Gastrocnemius medialis (tissue), 4 donors: ENCODE data around the gene FAM72A. TPM values are rescaled to one million over a fixed set of nuclear protein-coding genes. Genes with fewer than 3 reads are reported as not detected.

ENCODE experiments used
- ATAC-seq, 2 donors: fragments of 150-250 bp; one replicate each; pipeline ENCODE4 v1.9.1; 2016
- DNase-seq, 2 donors: peaks; one replicate each; pipeline ENCODE4 v3.0.0-alpha.2; 2019
- H3K27ac ChIP-seq, 4 donors: fragments of 200-600 bp; sonication (generic); 1 replicate in 1 of 4; 2 replicates in 3 of 4; pipeline ENCODE4 v1.5.1; 2016 to 2018; ENCODE audit warnings: mild to moderate bottlenecking in 2 of 4, moderate library complexity in 1 of 4
- H3K27me3 ChIP-seq, 3 donors: fragments of 200-600 bp; sonication (generic) in 2 of 3; 1 replicate in 1 of 3; 2 replicates in 2 of 3; pipeline versions ENCODE4 v1.5.1 to v1.6.0; 2016 to 2019; ENCODE audit warnings: mild to moderate bottlenecking in 1 of 3, moderate library complexity in 1 of 3
- H3K36me3 ChIP-seq, 2 donors: fragments of 200-600 bp; sonication (generic) in 1 of 2; one replicate each; pipeline ENCODE4 v1.5.1; 2017 to 2018
- H3K4me1 ChIP-seq, 2 donors: fragments of 200-600 bp; sonication (generic) in 1 of 2; one replicate each; pipeline ENCODE4 v1.5.1; 2016 to 2017; ENCODE audit warnings: mild to moderate bottlenecking in 2 of 2
- H3K4me3 ChIP-seq, 4 donors: fragments of 200-600 bp; sonication (generic) in 3 of 4; 1 replicate in 1 of 4; 2 replicates in 3 of 4; pipeline ENCODE4 v1.5.1; 2016 to 2019; ENCODE audit warnings: mild to moderate bottlenecking in 2 of 4
- H3K9me3 ChIP-seq, 3 donors: fragments of 200-600 bp; sonication (generic) in 2 of 3; 1 replicate in 1 of 3; 2 replicates in 2 of 3; pipeline ENCODE4 v1.5.1; 2016 to 2019
- CTCF ChIP-seq, 5 experiments: fragments of 450-650 bp in 3 of 5; fragments of 200-600 bp in 2 of 5; sonication (generic) in 2 of 5; IDR thresholded peaks in 4 of 5; conservative IDR thresholded peaks in 1 of 5; 1 replicate in 4 of 5; 2 replicates in 1 of 5; pipeline ENCODE4 v1.5.1; 2016 to 2019; ENCODE audit warnings: antibody characterized with exemption in 5 of 5, mild to moderate bottlenecking in 3 of 5, moderate library complexity in 3 of 5
- POLR2A ChIP-seq, 2 donors: fragments of 450-650 bp; IDR thresholded peaks; one replicate each; pipeline ENCODE4 v1.6.1; 2017; ENCODE audit warnings: antibody characterized with exemption in 2 of 2, mild to moderate bottlenecking in 2 of 2, moderate library complexity in 2 of 2
- in situ Hi-C, 4 donors: fragments of 200-750 bp; cut with MboI; loops; one replicate each; pipeline versions ENCODE4 v1.15.0 to v1.8.0; 2017; ENCODE audit warnings: low sequenced_read_pairs in 4 of 4
- intact Hi-C: fragments of 100-400 bp; cut with DNase I; formaldehyde crosslinking; loops from one replicate; pipeline ENCODE4 v1.15.1; 2023; ENCODE audit warnings: low total_unique reads
- total RNA-seq, 4 donors: library from RNA; depleted of rRNA; stranded (reverse); fragments of >200 nt; gene quantifications; one replicate each; pipeline versions ENCODE4 v1.1.0 to v1.2.3, GENCODE V29; 2016

FAM72A gene
- total RNA-seq, 4 donors from 2014 or later: 0.20 to 0.85 TPM; not detected in 2

- Histone ChIP-seq H3K9me3 (no peaks in the 10 kb centered on the region), H3K36me3 (no peaks in the 10 kb centered on the region), H3K4me1 (no peaks in the 10 kb centered on the region), H3K27ac (no peak overlapping the region), H3K4me3 (no peak overlapping the region), H3K27me3 (peaks cover 0 to 4% (median 0%) of the 10 kb centered on the region in 3 donors)
- no peak for DNase-seq
- intact Hi-C loops: no loop called here
- TF ChIP-seq CTCF (IDR thresholded peaks at IDR 0.05 in 4 of 5, conservative IDR thresholded peaks at IDR 0.05 in 1 of 5) (no peak), POLR2A (IDR thresholded peaks at IDR 0.05) (no peak)
- in situ Hi-C loops: no loop called here
- ATAC-seq: no peak
Measured at GRCh38 chr1:206142770-206143169, 59.9 kb downstream of the FAM72A start.

DNA sequence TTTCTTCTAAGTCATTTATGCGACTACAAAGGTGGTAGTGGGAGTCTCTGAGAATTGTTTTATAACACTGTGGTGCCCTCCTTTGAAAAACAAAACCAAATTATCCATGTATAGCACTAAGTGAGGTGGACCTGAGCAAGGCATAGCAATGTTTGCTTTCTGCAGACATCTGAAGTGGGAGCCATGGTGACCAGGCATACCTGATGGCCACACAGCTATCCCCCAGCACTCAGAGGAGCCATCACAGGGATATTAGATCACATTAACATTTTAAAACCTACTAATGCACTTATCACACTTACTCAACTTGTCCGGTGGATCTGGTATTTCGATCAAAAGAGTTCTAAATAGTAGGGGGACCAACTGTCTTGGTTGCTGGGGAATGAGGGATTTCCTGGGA is 60.6 kb downstream of the FAM72A start:
- peaks cover 0 to 4% (median 0%) of the 10 kb centered on the region in 3 donors for H3K27me3 ChIP-seq
- no peak overlapping the region for H3K4me3 ChIP-seq
- ATAC-seq (no peak), DNase-seq (no peak)
- no peak overlapping the region for H3K27ac ChIP-seq
- TF ChIP-seq CTCF (IDR thresholded peaks at IDR 0.05 in 4 of 5, conservative IDR thresholded peaks at IDR 0.05 in 1 of 5) (no peak), POLR2A (IDR thresholded peaks at IDR 0.05) (no peak)
- H3K4me1 ChIP-seq: no peaks in the 10 kb centered on the region
- H3K9me3 ChIP-seq: no peaks in the 10 kb centered on the region
- in situ Hi-C loops: no loop called here
- intact Hi-C loops: no loop called here
- H3K36me3 ChIP-seq: no peaks in the 10 kb centered on the region

DNA sequence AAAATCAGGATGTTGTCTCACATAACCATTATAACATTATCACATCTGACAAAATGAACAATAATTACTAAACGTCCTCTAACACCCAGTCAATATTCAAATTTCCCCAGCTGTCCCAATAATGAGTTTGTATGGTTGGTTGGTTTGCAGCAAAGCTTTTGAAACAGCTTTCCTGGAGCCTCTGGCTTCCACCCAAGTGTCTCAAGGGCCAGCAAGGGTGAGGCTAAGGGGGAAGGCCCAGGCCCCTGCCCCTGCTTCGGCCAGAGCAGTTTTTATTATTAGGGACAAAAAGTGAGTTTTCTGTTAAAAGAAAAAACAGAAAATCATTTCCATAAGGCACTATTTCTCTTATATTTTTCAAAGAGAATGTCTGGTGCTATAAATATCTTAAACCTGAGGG is 66.4 kb downstream of the FAM72A start:
- Histone ChIP-seq H3K4me3 (no peak overlapping the region), H3K36me3 (no peaks in the 10 kb centered on the region), H3K4me1 (no peaks in the 10 kb centered on the region), H3K27ac (no peak overlapping the region), H3K9me3 (no peaks in the 10 kb centered on the region), H3K27me3 (no peaks in the 10 kb centered on the region)
- intact Hi-C loops: no loop called here
- ATAC-seq: no peak
- in situ Hi-C loops: no loop called here
- no peak for DNase-seq
- TF ChIP-seq POLR2A (IDR thresholded peaks at IDR 0.05): no peak
- TF ChIP-seq CTCF (IDR thresholded peaks at IDR 0.05 in 4 of 5, conservative IDR thresholded peaks at IDR 0.05 in 1 of 5): no peak

Other genes starting within 250 kb of the FAM72A start
- under 1 TPM in 3 of 4 donors, not detected in 1; 0.15 to 0.62 (median 0.33) TPM for gene RAB7B, start 199.4 kb downstream of the FAM72A start, total RNA-seq
- gene CTSE, start 178.9 kb downstream of the FAM72A start, total RNA-seq: not detected
- gene RHEX, start 149.7 kb downstream of the FAM72A start, total RNA-seq: not detected
- not detected for gene AVPR1B, start 85.5 kb downstream of the FAM72A start, total RNA-seq
- 10 to 100 TPM in 2 of 4 donors, 1 to 10 TPM in 2; 8.7 to 13.2 (median 11.0) TPM for gene SRGAP2, start 702 bp upstream of the FAM72A start, total RNA-seq